ENCODE measurements around the gene PRRT2. TPM values are rescaled to one million over a fixed set of nuclear protein-coding genes. Genes with fewer than 3 reads are reported as not detected.

Gene PRRT2
- total RNA-seq, 1 experiment from 2014 or later, result 4.5 TPM

DNA sequence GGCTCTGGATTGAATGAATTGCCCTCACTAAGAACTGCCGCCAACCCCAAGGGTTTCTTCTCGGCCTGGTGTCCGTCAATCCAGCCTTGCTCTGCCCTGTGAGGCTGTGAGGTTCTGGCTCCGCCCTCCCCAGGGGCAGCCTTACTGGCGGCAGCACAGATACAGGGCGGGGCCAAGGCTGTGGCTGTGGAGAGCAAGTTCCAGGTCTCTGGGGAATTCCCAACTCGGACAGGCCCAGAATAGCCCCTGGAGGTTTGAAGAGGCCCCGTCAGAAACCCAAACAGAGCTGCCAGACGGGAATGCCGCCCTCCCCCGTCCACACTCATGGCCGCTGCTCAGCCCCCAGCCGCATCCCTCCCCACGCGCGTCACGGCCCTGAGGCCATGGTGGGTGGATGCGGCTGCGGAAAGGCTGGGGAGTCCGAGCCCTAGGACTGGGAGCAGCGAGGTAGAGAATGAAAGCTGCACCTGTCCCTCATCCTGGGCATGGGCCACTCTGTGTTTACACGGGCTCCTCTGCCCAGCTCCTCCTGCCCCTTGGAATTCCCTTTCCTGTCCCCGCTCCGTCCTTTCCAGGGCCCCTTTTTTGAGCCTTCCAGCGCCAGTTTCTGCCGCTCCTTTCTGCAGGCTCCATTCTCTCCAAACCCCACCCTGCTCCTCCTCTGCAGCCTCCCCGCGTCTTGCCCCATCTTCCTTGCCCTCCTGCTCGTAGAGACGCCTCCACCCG lies 660 bp upstream of the PRRT2 start:
- DNase-seq (ENCODE audit: low read depth), result peak; percentile 94

- no peak for DNase-seq (ENCODE audit: low read depth)
These were observed 1.0 kb downstream of the PRRT2 start for GRCh38 chr16:29812754-29813643.

GRCh38 chr16:29813644-29814562 lies 1.9 kb downstream of the PRRT2 start:
- no peak for DNase-seq (ENCODE audit: low read depth)

GRCh38 chr16:29814592-29814991 lies 2.6 kb downstream of the PRRT2 start:
- DNase-seq (ENCODE audit: low read depth), result no peak

- no peak for DNase-seq (ENCODE audit: low read depth)
These were observed 3.2 kb downstream of the PRRT2 start for GRCh38 chr16:29815032-29815721.

DNA sequence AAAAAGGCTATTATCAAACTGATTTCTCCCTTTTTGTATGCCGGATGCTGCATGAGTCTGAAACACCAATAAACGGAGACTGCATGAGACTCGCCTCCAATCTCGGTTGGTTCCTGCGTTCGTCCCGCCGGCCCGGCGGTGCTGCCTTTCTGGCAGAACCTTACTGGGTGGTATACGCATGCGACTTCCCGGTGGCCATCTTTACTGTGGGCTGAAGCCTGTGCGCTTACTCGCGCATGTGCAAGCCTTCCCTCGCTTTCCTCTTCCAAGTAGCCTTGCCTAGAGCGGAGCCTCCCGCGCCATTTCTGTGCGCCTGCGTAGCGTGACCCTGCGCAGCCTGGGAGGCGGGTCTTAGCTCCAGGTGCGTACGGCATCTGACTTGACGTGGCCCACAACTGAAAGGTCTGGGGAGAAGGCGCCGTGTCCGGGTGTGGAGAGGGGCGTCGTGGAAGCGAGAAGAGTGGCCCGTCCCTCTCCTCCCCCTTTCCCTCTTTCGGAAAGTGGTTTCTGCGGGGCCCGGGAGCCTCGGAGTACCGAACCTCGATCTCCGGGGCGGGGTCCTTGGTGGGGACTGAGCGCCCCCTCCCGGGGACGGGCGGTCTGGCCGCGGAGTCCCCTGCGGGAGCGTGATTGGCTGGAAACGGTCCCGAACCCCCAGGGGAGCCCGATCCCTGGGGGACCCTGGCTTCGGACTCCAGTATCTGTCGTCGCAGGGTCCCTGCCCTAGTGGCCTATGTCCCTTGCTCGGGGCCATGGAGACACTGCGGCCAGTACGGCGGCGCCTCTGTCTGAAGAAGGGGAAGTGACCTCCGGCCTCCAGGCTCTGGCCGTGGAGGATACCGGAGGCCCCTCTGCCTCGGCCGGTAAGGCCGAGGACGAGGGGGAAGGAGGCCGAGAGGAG lies 4.0 kb downstream of the PRRT2 start, which contains the start of gene PAGR1:
Gene PAGR1, plus strand, starts transcription at position 360 of the 901 bp plus-strand sequence. Its CDS starts 374 bp downstream, at position 734.
- peak; percentile 98 for DNase-seq (ENCODE audit: low read depth)

- DNase-seq (ENCODE audit: low read depth), result peak; percentile 64
These were observed 4.9 kb downstream of the PRRT2 start for GRCh38 chr16:29816694-29817441.

GRCh38 chr16:29818082-29818481 lies 6.1 kb downstream of the PRRT2 start:
- DNase-seq (ENCODE audit: low read depth), result no peak

DNA sequence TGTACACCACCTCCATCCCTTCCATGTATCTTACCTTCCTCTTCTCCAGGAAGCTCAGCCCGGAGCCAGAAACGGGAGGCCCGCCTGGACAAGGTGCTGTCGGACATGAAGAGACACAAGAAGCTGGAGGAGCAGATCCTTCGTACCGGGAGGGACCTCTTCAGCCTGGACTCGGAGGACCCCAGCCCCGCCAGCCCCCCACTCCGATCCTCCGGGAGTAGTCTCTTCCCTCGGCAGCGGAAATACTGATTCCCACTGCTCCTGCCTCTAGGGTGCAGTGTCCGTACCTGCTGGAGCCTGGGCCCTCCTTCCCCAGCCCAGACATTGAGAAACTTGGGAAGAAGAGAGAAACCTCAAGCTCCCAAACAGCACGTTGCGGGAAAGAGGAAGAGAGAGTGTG lies 7.5 kb downstream of the PRRT2 start:
- no peak for DNase-seq (ENCODE audit: low read depth)

DNA sequence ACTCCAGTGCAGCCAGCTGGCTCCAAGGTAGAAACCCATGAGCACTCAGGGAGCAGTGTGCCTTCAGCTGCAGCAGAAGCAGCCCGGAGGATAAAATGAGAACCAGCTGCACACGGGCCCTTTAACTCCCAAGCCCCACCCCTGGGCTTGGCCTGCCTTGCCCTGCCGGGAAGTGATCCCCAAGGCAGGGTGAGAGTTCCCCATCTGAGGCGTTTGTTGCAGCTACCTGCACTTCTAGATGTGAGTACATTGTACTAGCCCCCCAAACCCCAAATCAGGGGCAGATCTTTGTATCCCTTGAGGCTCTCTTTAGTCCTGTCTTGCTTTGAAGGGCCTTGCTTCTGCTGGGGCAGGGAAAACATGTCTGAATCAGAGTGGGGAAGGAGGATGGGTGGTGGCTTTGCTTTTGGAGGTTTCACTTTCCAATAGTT lies 8.3 kb downstream of the PRRT2 start, which contains the start of gene MVP:
Gene MVP, plus strand, starts transcription at position 192 of the 431 bp plus-strand sequence. CDS start 10,088 bp downstream, outside the sequence.
- peak; percentile 60 for DNase-seq (ENCODE audit: low read depth)

GRCh38 chr16:29820730-29821642 lies 9.0 kb downstream of the PRRT2 start:
- peak; percentile 54 for DNase-seq (ENCODE audit: low read depth)

DNA sequence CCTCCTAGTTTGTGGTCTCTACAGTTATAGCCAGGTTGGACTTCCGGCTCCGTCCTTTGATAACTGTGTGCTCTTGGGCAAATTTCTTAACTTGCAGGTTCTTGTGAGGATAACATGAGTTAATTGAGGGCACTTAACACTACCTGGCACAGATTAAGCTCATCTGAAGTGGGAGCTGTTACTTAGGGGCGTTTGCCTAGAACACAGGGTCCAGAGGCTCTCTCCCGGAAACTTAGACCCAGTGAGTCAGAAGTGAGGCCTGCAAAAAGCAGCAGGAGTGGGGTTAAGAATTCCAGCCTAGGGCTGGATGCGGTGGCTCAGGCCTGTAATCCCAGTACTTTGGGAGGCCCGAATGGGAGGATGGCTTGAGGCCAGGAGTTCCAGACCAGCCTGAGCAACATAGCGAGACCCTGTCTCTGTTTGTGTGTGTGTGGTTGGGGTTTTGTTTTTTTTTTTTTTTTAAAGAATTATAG lies 9.7 kb downstream of the PRRT2 start:
- peak; percentile 90 for DNase-seq (ENCODE audit: low read depth)

- DNase-seq (ENCODE audit: low read depth), result peak; percentile 86
These were observed 12.7 kb downstream of the PRRT2 start for GRCh38 chr16:29824589-29825144.

DNA sequence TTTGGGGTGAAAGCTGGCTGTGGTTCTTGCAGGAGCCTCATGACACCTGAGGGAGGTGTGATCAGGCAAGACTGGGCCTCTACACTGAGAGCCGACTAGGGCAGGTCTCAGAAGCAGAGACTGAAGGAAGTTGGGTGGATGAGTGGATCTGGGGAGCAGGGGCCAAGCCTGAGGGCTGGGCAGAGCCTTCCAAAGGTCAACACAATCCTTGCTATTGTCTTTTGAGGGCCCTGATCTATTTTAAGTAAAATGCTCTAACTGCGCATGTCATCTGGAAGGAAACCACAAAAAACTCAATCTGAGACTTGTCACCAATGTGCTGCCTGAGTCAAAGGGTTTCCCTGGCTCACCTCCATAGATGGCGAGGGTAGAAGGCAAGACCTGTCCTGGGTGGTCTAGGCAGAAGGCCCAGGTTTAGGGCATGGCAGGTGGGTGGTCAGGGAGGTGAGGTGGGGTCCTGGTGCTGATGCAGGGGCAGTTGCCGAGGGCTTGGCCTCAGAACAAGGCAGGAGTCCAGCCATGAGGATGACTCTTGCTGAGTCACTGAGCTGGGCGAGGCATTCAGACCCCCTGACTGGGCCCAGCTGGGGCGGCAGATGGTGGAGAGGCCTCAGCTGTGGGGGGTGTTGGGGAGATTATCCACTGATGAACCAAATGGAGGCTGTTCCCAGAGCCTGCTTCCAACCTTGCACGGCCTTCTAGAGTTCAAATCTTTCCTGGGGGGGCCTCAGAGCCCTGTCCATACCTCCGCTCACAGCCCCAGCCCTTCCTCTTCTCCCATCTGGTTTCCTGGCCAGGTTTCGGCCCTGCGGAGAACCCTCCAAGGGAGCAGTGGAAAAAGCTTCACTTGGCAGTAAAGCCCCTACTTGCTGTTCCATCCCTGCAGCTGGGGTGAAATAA lies 13.4 kb downstream of the PRRT2 start:
- DNase-seq (ENCODE audit: low read depth), result peak; percentile 96

- no peak for DNase-seq (ENCODE audit: low read depth)
These were observed 14.3 kb downstream of the PRRT2 start for GRCh38 chr16:29826342-29826695.

- no peak for DNase-seq (ENCODE audit: low read depth)
These were observed 18.8 kb downstream of the PRRT2 start for GRCh38 chr16:29830774-29831173.

Measured in HT1080 (cell line).